WTC11 (cell line): Measurements from ENCODE around the gene PCBD1.

Source experiments
- CBFB ChIP-seq: sonication (generic); formaldehyde crosslinking; IDR thresholded peaks from 2 replicates; pipeline ENCODE4 v1.8.1; 2022; ENCODE audit warnings: mild to moderate bottlenecking, low read depth, missing genetic modification reagents
- GABPB1 ChIP-seq: sonication (generic); formaldehyde crosslinking; IDR thresholded peaks from 2 replicates; pipeline ENCODE4 v1.8.1; 2023; ENCODE audit warnings: mild to moderate bottlenecking, missing genetic modification reagents
- NR2C2 ChIP-seq: sonication (generic); formaldehyde crosslinking; IDR thresholded peaks from 2 replicates; pipeline ENCODE4 v1.8.0; 2022; ENCODE audit warnings: mild to moderate bottlenecking, missing genetic modification reagents
- TEAD4 ChIP-seq: sonication (generic); formaldehyde crosslinking; IDR thresholded peaks from 2 replicates; pipeline ENCODE4 v1.8.0; 2022; ENCODE audit warnings: mild to moderate bottlenecking, missing genetic modification reagents
- TP53 ChIP-seq: sonication (generic); formaldehyde crosslinking; IDR thresholded peaks from 2 replicates; pipeline ENCODE4 v1.8.1; 2023; ENCODE audit warnings: mild to moderate bottlenecking, missing genetic modification reagents
- ZNF121 ChIP-seq: sonication (generic); formaldehyde crosslinking; IDR thresholded peaks from 2 replicates; pipeline ENCODE4 v1.8.0; 2023; ENCODE audit warnings: missing genetic modification reagents
- ZNF232 ChIP-seq: sonication (generic); formaldehyde crosslinking; IDR thresholded peaks from 2 replicates; pipeline ENCODE4 v1.8.0; 2022; ENCODE audit warnings: mild to moderate bottlenecking, missing genetic modification reagents
- TF ChIP-seq, protein P1 (sequence below): fragments of 200-600 bp; IDR thresholded peaks from 2 replicates; pipeline ENCODE4 v1.8.0; 2022; ENCODE audit warnings: antibody characterized with exemption
- TF ChIP-seq, protein P2 (sequence below): sonication (generic); formaldehyde crosslinking; IDR thresholded peaks from 2 replicates; pipeline ENCODE4 v1.8.1; 2023; ENCODE audit warnings: mild to moderate bottlenecking, moderate library complexity, missing genetic modification reagents
- TF ChIP-seq, protein P3 (sequence below): sonication (generic); formaldehyde crosslinking; IDR thresholded peaks from 2 replicates; pipeline ENCODE4 v1.8.1; 2023; ENCODE audit warnings: mild to moderate bottlenecking, missing genetic modification reagents, moderate library complexity
- TF ChIP-seq, protein P4 (sequence below): sonication (generic); formaldehyde crosslinking; IDR thresholded peaks from 2 replicates; pipeline ENCODE4 v1.8.1; 2022; ENCODE audit warnings: low read depth, mild to moderate bottlenecking, moderate library complexity, missing genetic modification reagents, borderline replicate concordance
- TF ChIP-seq, protein P5 (sequence below): sonication (generic); formaldehyde crosslinking; IDR thresholded peaks from 2 replicates; pipeline ENCODE4 v1.8.1; 2023; ENCODE audit warnings: mild to moderate bottlenecking, missing genetic modification reagents, borderline replicate concordance
- TF ChIP-seq, protein P6 (sequence below): fragments of 250-450 bp; sonication (Bioruptor Pico); IDR thresholded peaks from 2 replicates; pipeline ENCODE4 v1.9.0; 2021; ENCODE audit warnings: mild to moderate bottlenecking

DNA sequence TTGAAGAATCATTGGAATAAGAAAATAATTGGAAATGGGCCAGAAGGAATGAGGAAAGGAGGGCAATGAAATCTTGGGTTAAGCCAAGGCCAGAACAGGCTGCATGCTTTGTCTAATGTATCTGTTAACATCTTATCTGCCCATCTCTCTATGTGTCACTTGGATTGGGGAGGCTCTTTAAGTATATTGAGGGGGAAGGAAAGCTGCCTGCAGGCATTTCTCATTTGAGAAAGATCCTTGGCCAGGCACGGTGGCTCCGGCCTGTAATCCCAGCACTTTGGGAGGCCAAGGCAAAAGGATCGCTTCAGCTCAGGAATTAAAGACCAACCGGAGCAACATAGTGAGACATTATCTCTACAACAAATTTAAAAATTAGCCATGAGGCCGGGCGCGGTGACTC is 14.3 kb downstream of the PCBD1 start:
- TF ChIP-seq TP53 (no peak), ZNF121 (CRISPR knock-in tag) (no peak), CBFB (CRISPR knock-in tag) (no peak), GABPB1 (CRISPR knock-in tag) (no peak), ZNF232 (CRISPR knock-in tag) (no peak), TEAD4 (CRISPR knock-in tag) (no peak), NR2C2 (CRISPR knock-in tag) (no peak)
- TF ChIP-seq, protein P1, sequence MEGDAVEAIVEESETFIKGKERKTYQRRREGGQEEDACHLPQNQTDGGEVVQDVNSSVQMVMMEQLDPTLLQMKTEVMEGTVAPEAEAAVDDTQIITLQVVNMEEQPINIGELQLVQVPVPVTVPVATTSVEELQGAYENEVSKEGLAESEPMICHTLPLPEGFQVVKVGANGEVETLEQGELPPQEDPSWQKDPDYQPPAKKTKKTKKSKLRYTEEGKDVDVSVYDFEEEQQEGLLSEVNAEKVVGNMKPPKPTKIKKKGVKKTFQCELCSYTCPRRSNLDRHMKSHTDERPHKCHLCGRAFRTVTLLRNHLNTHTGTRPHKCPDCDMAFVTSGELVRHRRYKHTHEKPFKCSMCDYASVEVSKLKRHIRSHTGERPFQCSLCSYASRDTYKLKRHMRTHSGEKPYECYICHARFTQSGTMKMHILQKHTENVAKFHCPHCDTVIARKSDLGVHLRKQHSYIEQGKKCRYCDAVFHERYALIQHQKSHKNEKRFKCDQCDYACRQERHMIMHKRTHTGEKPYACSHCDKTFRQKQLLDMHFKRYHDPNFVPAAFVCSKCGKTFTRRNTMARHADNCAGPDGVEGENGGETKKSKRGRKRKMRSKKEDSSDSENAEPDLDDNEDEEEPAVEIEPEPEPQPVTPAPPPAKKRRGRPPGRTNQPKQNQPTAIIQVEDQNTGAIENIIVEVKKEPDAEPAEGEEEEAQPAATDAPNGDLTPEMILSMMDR, result no peak
- TF ChIP-seq, protein P2, sequence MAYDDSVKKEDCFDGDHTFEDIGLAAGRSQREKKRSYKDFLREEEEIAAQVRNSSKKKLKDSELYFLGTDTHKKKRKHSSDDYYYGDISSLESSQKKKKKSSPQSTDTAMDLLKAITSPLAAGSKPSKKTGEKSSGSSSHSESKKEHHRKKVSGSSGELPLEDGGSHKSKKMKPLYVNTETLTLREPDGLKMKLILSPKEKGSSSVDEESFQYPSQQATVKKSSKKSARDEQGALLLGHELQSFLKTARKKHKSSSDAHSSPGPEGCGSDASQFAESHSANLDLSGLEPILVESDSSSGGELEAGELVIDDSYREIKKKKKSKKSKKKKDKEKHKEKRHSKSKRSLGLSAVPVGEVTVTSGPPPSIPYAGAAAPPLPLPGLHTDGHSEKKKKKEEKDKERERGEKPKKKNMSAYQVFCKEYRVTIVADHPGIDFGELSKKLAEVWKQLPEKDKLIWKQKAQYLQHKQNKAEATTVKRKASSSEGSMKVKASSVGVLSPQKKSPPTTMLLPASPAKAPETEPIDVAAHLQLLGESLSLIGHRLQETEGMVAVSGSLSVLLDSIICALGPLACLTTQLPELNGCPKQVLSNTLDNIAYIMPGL (CRISPR knock-in tag), result no peak
- TF ChIP-seq, protein P3, sequence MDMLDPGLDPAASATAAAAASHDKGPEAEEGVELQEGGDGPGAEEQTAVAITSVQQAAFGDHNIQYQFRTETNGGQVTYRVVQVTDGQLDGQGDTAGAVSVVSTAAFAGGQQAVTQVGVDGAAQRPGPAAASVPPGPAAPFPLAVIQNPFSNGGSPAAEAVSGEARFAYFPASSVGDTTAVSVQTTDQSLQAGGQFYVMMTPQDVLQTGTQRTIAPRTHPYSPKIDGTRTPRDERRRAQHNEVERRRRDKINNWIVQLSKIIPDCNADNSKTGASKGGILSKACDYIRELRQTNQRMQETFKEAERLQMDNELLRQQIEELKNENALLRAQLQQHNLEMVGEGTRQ (CRISPR knock-in tag), result no peak
- TF ChIP-seq, protein P4, sequence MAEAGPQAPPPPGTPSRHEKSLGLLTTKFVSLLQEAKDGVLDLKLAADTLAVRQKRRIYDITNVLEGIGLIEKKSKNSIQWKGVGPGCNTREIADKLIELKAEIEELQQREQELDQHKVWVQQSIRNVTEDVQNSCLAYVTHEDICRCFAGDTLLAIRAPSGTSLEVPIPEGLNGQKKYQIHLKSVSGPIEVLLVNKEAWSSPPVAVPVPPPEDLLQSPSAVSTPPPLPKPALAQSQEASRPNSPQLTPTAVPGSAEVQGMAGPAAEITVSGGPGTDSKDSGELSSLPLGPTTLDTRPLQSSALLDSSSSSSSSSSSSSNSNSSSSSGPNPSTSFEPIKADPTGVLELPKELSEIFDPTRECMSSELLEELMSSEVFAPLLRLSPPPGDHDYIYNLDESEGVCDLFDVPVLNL, result no peak
- TF ChIP-seq, protein P5, sequence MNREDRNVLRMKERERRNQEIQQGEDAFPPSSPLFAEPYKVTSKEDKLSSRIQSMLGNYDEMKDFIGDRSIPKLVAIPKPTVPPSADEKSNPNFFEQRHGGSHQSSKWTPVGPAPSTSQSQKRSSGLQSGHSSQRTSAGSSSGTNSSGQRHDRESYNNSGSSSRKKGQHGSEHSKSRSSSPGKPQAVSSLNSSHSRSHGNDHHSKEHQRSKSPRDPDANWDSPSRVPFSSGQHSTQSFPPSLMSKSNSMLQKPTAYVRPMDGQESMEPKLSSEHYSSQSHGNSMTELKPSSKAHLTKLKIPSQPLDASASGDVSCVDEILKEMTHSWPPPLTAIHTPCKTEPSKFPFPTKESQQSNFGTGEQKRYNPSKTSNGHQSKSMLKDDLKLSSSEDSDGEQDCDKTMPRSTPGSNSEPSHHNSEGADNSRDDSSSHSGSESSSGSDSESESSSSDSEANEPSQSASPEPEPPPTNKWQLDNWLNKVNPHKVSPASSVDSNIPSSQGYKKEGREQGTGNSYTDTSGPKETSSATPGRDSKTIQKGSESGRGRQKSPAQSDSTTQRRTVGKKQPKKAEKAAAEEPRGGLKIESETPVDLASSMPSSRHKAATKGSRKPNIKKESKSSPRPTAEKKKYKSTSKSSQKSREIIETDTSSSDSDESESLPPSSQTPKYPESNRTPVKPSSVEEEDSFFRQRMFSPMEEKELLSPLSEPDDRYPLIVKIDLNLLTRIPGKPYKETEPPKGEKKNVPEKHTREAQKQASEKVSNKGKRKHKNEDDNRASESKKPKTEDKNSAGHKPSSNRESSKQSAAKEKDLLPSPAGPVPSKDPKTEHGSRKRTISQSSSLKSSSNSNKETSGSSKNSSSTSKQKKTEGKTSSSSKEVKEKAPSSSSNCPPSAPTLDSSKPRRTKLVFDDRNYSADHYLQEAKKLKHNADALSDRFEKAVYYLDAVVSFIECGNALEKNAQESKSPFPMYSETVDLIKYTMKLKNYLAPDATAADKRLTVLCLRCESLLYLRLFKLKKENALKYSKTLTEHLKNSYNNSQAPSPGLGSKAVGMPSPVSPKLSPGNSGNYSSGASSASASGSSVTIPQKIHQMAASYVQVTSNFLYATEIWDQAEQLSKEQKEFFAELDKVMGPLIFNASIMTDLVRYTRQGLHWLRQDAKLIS, result no peak
- TF ChIP-seq, protein P6, sequence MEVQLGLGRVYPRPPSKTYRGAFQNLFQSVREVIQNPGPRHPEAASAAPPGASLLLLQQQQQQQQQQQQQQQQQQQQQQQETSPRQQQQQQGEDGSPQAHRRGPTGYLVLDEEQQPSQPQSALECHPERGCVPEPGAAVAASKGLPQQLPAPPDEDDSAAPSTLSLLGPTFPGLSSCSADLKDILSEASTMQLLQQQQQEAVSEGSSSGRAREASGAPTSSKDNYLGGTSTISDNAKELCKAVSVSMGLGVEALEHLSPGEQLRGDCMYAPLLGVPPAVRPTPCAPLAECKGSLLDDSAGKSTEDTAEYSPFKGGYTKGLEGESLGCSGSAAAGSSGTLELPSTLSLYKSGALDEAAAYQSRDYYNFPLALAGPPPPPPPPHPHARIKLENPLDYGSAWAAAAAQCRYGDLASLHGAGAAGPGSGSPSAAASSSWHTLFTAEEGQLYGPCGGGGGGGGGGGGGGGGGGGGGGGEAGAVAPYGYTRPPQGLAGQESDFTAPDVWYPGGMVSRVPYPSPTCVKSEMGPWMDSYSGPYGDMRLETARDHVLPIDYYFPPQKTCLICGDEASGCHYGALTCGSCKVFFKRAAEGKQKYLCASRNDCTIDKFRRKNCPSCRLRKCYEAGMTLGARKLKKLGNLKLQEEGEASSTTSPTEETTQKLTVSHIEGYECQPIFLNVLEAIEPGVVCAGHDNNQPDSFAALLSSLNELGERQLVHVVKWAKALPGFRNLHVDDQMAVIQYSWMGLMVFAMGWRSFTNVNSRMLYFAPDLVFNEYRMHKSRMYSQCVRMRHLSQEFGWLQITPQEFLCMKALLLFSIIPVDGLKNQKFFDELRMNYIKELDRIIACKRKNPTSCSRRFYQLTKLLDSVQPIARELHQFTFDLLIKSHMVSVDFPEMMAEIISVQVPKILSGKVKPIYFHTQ (CRISPR knock-in tag), result no peak
